A549 (cell line): ENCODE results near the gene LOXL3. TPM values are rescaled to one million over a fixed set of nuclear protein-coding genes. Genes with fewer than 3 reads are reported as not detected.

Experiments used
- ATAC-seq, 2 experiments: fragments of 200-7000 bp in 1 of 2; fragments of >200 bp in 1 of 2; cut with Nextera tagmentation in 1 of 2; cut with Tn5 transposase in 1 of 2; 3 replicates each; pipeline versions ENCODE4 v1.8.0 to v1.9.1; 2018 to 2020; ENCODE audit warnings: mild to moderate bottlenecking in 1 of 2, moderate library complexity in 1 of 2
- CTCF ChIA-PET: fragments of 300-600 bp; sonication (Branson Sonifier 250); formaldehyde crosslinking; extraction: SDS; loops from one replicate; lab custom pipeline; 2021; ENCODE audit warnings: antibody characterized with exemption, inconsistent platforms; lab: Yijun Ruan, JAX
- POLR2A ChIA-PET: fragments of 350-600 bp; formaldehyde crosslinking; extraction: SDS; loops from one replicate; lab custom pipeline; 2021; ENCODE audit warnings: antibody characterized with exemption, inconsistent platforms; lab: Yijun Ruan, JAX
- DNase-seq, 2 experiments: peaks; one replicate each; pipeline versions ENCODE4 v3.0.0 to v3.0.0-alpha.2; 2011 to 2016; ENCODE audit warnings: low read depth in 1 of 2, low spot score in 1 of 2
- FAIRE-seq: peaks from 2 replicates; lab custom pipeline; 2011; peaks lifted over from hg19 to GRCh38; lab: Jason Lieb, UNC
- H3K27ac ChIP-seq, 2 experiments: fragments of >200 bp; sonication (Bioruptor Twin); formaldehyde crosslinking; 3 replicates each; pipeline ENCODE4 v1.5.1; 2016 to 2017
- H3K4me1 ChIP-seq: fragments of >200 bp; sonication (Bioruptor Twin); formaldehyde crosslinking; 3 replicates; pipeline ENCODE4 v1.6.1; 2016
- H3K4me2 ChIP-seq: fragments of >200 bp; sonication (Bioruptor Twin); formaldehyde crosslinking; 3 replicates; pipeline ENCODE4 v1.6.1; 2016
- H3K4me3 ChIP-seq: fragments of >200 bp; sonication (Bioruptor Twin); formaldehyde crosslinking; 3 replicates; pipeline ENCODE4 v1.5.1; 2016
- H3K9me3 ChIP-seq: fragments of >200 bp; sonication (Bioruptor Twin); formaldehyde crosslinking; 3 replicates; pipeline ENCODE4 v1.6.1; 2016
- ATOH8 ChIP-seq: fragments of 250-450 bp; sonication (Bioruptor Pico); IDR thresholded peaks from 2 replicates; pipeline ENCODE4 v1.5.0; 2020; ENCODE audit warnings: low read depth, mild to moderate bottlenecking, moderate library complexity
- BCL3 ChIP-seq: fragments of >200 bp; sonication (Bioruptor Twin); formaldehyde crosslinking; IDR thresholded peaks from 3 replicates; pipeline ENCODE4 v1.6.1; 2016
- CBX8 ChIP-seq: fragments of 200-600 bp; sonication (generic); IDR thresholded peaks from 2 replicates; pipeline ENCODE4 v1.6.1; 2016
- E2F6 ChIP-seq: IDR thresholded peaks from 2 replicates; pipeline ENCODE4 v1.6.1; 2012; ENCODE audit warnings: low read depth, borderline replicate concordance
- EHF ChIP-seq: fragments of 250-450 bp; sonication (Bioruptor Pico); IDR thresholded peaks from 2 replicates; pipeline ENCODE4 v1.5.0; 2020; ENCODE audit warnings: mild to moderate bottlenecking
- EHMT2 ChIP-seq: fragments of 200-600 bp; sonication (generic); IDR thresholded peaks from 2 replicates; pipeline ENCODE4 v1.6.1; 2016; ENCODE audit warnings: antibody characterized with exemption, low read depth, mild to moderate bottlenecking, moderate library complexity
- EP300 ChIP-seq, 2 experiments: fragments of >200 bp; sonication (Bioruptor Twin); formaldehyde crosslinking; IDR thresholded peaks; 2 replicates in 1 of 2; 3 replicates in 1 of 2; pipeline ENCODE4 v1.6.1; 2016 to 2017
- ESRRA ChIP-seq: fragments of 150-350 bp; IDR thresholded peaks from 2 replicates; pipeline ENCODE4 v1.6.1; 2014; ENCODE audit warnings: mild to moderate bottlenecking, low read length, borderline replicate concordance
- FOSB ChIP-seq: fragments of 250-450 bp; sonication (Bioruptor Pico); IDR thresholded peaks from 2 replicates; pipeline ENCODE4 v1.5.0; 2020; ENCODE audit warnings: mild to moderate bottlenecking, moderate library complexity
- FOXS1 ChIP-seq: fragments of 250-450 bp; sonication (Bioruptor Pico); IDR thresholded peaks from 2 replicates; pipeline ENCODE4 v1.5.0; 2020; ENCODE audit warnings: mild to moderate bottlenecking, moderate library complexity
- GATA3 ChIP-seq: IDR thresholded peaks from 2 replicates; pipeline ENCODE4 v1.6.1; 2012; ENCODE audit warnings: borderline replicate concordance
- HOXA7 ChIP-seq: fragments of 250-450 bp; sonication (Bioruptor Pico); IDR thresholded peaks from 2 replicates; pipeline ENCODE4 v1.5.0; 2020; ENCODE audit warnings: mild to moderate bottlenecking, moderate library complexity
- JUN ChIP-seq, 2 experiments: fragments of >200 bp; sonication (Bioruptor Twin); formaldehyde crosslinking; IDR thresholded peaks; 2 replicates in 1 of 2; 3 replicates in 1 of 2; pipeline ENCODE4 v1.6.1; 2016 to 2017
- JUNB ChIP-seq: fragments of >200 bp; sonication (Bioruptor Twin); formaldehyde crosslinking; IDR thresholded peaks from 2 replicates; pipeline ENCODE4 v1.6.1; 2016
- MAZ ChIP-seq: fragments of 150-350 bp; IDR thresholded peaks from 2 replicates; pipeline ENCODE4 v1.6.1; 2014; ENCODE audit warnings: antibody characterized with exemption, low read depth, low read length, borderline replicate concordance
- RAD21 ChIP-seq, 2 experiments: fragments of >200 bp in 1 of 2; sonication (Bioruptor Twin) in 1 of 2; formaldehyde crosslinking in 1 of 2; IDR thresholded peaks in 1 of 2; conservative IDR thresholded peaks in 1 of 2; 2 replicates in 1 of 2; 3 replicates in 1 of 2; pipeline ENCODE4 v1.6.1; 2012 to 2018; ENCODE audit warnings: inconsistent platforms in 1 of 2
- RFX5 ChIP-seq: fragments of 450-650 bp; IDR thresholded peaks from 2 replicates; pipeline ENCODE4 v1.7.1; 2014; ENCODE audit warnings: antibody characterized with exemption, mild to moderate bottlenecking, moderate library complexity
- RNF2 ChIP-seq: fragments of 200-600 bp; sonication (generic); IDR thresholded peaks from 2 replicates; pipeline ENCODE4 v1.6.1; 2016; ENCODE audit warnings: low read depth, mild to moderate bottlenecking, antibody characterized with exemption, moderate library complexity, borderline replicate concordance
- ZNF302 ChIP-seq: fragments of 250-450 bp; sonication (Bioruptor Pico); IDR thresholded peaks from 2 replicates; pipeline ENCODE4 v1.9.0; 2021; ENCODE audit warnings: inconsistent platforms, mild to moderate bottlenecking, moderate library complexity
- WGBS: methylation state at CpG from one replicate; pipeline ENCODE4 v1.1.6; 2017; ENCODE audit errors: missing lambda C conversion rate; 5-methylcytosine and 5-hydroxymethylcytosine counted together
- polyA plus RNA-seq, 4 experiments: library from polyadenylated mRNA; depleted of rRNA in 3 of 4; stranded (reverse); fragments of >200 nt; fragmentation: RNase III in 1 of 4; extraction: RNeasy Plus Mini Kit Qiagen cat#74134 plus additional on column Dnase treatment in 1 of 4; gene quantifications; 2 replicates in 3 of 4; 3 replicates in 1 of 4; pipeline ENCODE4 v1.2.3, GENCODE V29; 2011 to 2017
- TF ChIP-seq, protein P1 (sequence below): fragments of 450-650 bp; IDR thresholded peaks from 2 replicates; pipeline ENCODE4 v1.6.1; 2014; ENCODE audit warnings: antibody characterized with exemption
- TF ChIP-seq, protein P2 (sequence below): fragments of 200-600 bp; sonication (generic); IDR thresholded peaks from 2 replicates; pipeline ENCODE4 v1.6.1; 2016; ENCODE audit warnings: antibody characterized with exemption, mild to moderate bottlenecking, moderate library complexity
- TF ChIP-seq, protein P3 (sequence below): fragments of >200 bp; sonication (Bioruptor Twin); formaldehyde crosslinking; IDR thresholded peaks from 3 replicates; pipeline ENCODE4 v1.5.1; 2016

The LOXL3 gene
- polyA plus RNA-seq, 2 of the 4 experiments (the other 2 are of a cell fraction) = 0.27 to 0.30 TPM

DNA sequence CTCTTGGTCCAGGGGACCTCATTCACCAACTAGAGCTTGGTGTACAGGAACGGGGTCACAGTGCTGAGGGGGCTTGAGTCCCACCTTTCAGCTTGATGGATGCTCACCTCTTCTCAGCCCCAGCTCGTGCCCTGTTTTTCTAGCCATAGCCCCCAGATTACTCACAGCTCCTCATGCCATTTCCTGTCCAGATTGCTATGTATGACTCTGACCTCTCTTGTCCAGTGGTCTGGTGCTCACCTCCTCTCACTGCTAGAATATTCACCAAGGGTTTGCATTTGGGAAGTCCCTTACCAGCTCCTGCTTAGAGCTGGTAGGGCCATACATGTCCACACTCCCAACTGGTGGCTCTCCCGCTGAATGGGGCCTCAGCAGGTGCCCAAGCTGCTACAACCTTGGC is 60.2 kb downstream of the LOXL3 start:
- DNase-seq = no peak
- Histone ChIP-seq H3K4me1 (no peaks in the 10 kb centered on the region), H3K27ac (no peak overlapping the region), H3K4me3 (no peak overlapping the region), H3K4me2 (no peak overlapping the region), H3K9me3 (no peaks in the 10 kb centered on the region)
- ChIA-PET POLR2A (interaction anchor here (0.8 to 1.0 kb wide), 3 partner anchors 11 to 22 kb away, joined by 3 read pairs; no protein-coding TSS in a partner anchor), CTCF (interaction anchor here (1.4 to 15.5 kb wide), 6 partner anchors 4 to 96 kb away, joined by 7 to 184 read pairs (median 35); partner anchors contain the start of genes CCDC142, LBX2 and TTC31)
- ATAC-seq = no peak
- no peak for FAIRE-seq
- 86% methylated on average over 3 of the region's 3 CpGs for WGBS
- no peak for TF ChIP-seq ZNF302 (CRISPR knock-in tag)
- TF ChIP-seq, protein P1, sequence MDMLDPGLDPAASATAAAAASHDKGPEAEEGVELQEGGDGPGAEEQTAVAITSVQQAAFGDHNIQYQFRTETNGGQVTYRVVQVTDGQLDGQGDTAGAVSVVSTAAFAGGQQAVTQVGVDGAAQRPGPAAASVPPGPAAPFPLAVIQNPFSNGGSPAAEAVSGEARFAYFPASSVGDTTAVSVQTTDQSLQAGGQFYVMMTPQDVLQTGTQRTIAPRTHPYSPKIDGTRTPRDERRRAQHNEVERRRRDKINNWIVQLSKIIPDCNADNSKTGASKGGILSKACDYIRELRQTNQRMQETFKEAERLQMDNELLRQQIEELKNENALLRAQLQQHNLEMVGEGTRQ = no peak
- TF ChIP-seq FOXS1 (CRISPR knock-in tag) = no peak
- TF ChIP-seq RAD21 (conservative IDR thresholded peaks at IDR 0.05 in 1 of 2, IDR thresholded peaks at IDR 0.05 in 1 of 2) = no peak
- no peak for TF ChIP-seq EP300 (IDR thresholded peaks at IDR 0.05)
- no peak for TF ChIP-seq MAZ
- no peak for TF ChIP-seq EHF (CRISPR knock-in tag)
- TF ChIP-seq, protein P2, sequence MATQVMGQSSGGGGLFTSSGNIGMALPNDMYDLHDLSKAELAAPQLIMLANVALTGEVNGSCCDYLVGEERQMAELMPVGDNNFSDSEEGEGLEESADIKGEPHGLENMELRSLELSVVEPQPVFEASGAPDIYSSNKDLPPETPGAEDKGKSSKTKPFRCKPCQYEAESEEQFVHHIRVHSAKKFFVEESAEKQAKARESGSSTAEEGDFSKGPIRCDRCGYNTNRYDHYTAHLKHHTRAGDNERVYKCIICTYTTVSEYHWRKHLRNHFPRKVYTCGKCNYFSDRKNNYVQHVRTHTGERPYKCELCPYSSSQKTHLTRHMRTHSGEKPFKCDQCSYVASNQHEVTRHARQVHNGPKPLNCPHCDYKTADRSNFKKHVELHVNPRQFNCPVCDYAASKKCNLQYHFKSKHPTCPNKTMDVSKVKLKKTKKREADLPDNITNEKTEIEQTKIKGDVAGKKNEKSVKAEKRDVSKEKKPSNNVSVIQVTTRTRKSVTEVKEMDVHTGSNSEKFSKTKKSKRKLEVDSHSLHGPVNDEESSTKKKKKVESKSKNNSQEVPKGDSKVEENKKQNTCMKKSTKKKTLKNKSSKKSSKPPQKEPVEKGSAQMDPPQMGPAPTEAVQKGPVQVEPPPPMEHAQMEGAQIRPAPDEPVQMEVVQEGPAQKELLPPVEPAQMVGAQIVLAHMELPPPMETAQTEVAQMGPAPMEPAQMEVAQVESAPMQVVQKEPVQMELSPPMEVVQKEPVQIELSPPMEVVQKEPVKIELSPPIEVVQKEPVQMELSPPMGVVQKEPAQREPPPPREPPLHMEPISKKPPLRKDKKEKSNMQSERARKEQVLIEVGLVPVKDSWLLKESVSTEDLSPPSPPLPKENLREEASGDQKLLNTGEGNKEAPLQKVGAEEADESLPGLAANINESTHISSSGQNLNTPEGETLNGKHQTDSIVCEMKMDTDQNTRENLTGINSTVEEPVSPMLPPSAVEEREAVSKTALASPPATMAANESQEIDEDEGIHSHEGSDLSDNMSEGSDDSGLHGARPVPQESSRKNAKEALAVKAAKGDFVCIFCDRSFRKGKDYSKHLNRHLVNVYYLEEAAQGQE = no peak
- no peak for TF ChIP-seq HOXA7
- TF ChIP-seq RNF2 = no peak
- TF ChIP-seq JUN (IDR thresholded peaks at IDR 0.05) = no peak
- TF ChIP-seq, protein P3, sequence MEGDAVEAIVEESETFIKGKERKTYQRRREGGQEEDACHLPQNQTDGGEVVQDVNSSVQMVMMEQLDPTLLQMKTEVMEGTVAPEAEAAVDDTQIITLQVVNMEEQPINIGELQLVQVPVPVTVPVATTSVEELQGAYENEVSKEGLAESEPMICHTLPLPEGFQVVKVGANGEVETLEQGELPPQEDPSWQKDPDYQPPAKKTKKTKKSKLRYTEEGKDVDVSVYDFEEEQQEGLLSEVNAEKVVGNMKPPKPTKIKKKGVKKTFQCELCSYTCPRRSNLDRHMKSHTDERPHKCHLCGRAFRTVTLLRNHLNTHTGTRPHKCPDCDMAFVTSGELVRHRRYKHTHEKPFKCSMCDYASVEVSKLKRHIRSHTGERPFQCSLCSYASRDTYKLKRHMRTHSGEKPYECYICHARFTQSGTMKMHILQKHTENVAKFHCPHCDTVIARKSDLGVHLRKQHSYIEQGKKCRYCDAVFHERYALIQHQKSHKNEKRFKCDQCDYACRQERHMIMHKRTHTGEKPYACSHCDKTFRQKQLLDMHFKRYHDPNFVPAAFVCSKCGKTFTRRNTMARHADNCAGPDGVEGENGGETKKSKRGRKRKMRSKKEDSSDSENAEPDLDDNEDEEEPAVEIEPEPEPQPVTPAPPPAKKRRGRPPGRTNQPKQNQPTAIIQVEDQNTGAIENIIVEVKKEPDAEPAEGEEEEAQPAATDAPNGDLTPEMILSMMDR = no peak
- TF ChIP-seq FOSB (CRISPR knock-in tag) = no peak
- no peak for TF ChIP-seq BCL3
- TF ChIP-seq E2F6 = no peak

- Histone ChIP-seq H3K4me1 (no peaks in the 10 kb centered on the region), H3K4me3 (no peak overlapping the region), H3K4me2 (no peak overlapping the region), H3K9me3 (no peaks in the 10 kb centered on the region), H3K27ac (no peak overlapping the region)
- ChIA-PET CTCF (interaction anchor here (1.0 to 15.5 kb wide), 7 partner anchors 5 to 95 kb away, joined by 3 to 184 read pairs (median 29); partner anchors contain the start of genes CCDC142, DQX1, LBX2 and TTC31), POLR2A (no interaction called here)
- WGBS = 88% methylated on average over 12 of the region's 12 CpGs
- DNase-seq (no peak), FAIRE-seq (no peak), ATAC-seq (no peak)
- TF ChIP-seq ATOH8 (CRISPR knock-in tag) (no peak), GATA3 (no peak), RFX5 (no peak), EHMT2 (no peak), JUNB (no peak), CBX8 (no peak), ESRRA (no peak), EP300 (IDR thresholded peaks at IDR 0.05) (no peak)
- TF ChIP-seq, protein P2 = no peak
Observed at GRCh38 chr2:74491648-74492544, 61.8 kb downstream of the LOXL3 start.
